ENCODE results near the gene TNFRSF6B.

TNFRSF6B gene

GRCh38 chr20:63691711-63692435 lies 4.6 kb upstream of the TNFRSF6B start:
- peak overlapping the region; percentile 42 for H3K27ac ChIP-seq
- TF ChIP-seq, protein P1, sequence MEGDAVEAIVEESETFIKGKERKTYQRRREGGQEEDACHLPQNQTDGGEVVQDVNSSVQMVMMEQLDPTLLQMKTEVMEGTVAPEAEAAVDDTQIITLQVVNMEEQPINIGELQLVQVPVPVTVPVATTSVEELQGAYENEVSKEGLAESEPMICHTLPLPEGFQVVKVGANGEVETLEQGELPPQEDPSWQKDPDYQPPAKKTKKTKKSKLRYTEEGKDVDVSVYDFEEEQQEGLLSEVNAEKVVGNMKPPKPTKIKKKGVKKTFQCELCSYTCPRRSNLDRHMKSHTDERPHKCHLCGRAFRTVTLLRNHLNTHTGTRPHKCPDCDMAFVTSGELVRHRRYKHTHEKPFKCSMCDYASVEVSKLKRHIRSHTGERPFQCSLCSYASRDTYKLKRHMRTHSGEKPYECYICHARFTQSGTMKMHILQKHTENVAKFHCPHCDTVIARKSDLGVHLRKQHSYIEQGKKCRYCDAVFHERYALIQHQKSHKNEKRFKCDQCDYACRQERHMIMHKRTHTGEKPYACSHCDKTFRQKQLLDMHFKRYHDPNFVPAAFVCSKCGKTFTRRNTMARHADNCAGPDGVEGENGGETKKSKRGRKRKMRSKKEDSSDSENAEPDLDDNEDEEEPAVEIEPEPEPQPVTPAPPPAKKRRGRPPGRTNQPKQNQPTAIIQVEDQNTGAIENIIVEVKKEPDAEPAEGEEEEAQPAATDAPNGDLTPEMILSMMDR (IDR thresholded peaks at IDR 0.05): no peak
- no peak for TF ChIP-seq ZFX (IDR thresholded peaks at IDR 0.05; ENCODE audit: borderline replicate concordance)

- no peak for TF ChIP-seq ZFX (IDR thresholded peaks at IDR 0.05; ENCODE audit: borderline replicate concordance)
- TF ChIP-seq, protein P1 (IDR thresholded peaks at IDR 0.05): no peak
- H3K27ac ChIP-seq: peak overlapping the region; percentile 42
Measured at GRCh38 chr20:63692436-63693082, 3.9 kb upstream of the TNFRSF6B start.

- H3K27ac ChIP-seq: peak overlapping the region; percentile 42; the same call in 1 of the 2 replicates
- TF ChIP-seq, protein P1 (IDR thresholded peaks at IDR 0.05): no peak
- no peak for TF ChIP-seq ZFX (IDR thresholded peaks at IDR 0.05; ENCODE audit: borderline replicate concordance)
Measured at GRCh38 chr20:63693083-63693732, 3.2 kb upstream of the TNFRSF6B start.

DNA sequence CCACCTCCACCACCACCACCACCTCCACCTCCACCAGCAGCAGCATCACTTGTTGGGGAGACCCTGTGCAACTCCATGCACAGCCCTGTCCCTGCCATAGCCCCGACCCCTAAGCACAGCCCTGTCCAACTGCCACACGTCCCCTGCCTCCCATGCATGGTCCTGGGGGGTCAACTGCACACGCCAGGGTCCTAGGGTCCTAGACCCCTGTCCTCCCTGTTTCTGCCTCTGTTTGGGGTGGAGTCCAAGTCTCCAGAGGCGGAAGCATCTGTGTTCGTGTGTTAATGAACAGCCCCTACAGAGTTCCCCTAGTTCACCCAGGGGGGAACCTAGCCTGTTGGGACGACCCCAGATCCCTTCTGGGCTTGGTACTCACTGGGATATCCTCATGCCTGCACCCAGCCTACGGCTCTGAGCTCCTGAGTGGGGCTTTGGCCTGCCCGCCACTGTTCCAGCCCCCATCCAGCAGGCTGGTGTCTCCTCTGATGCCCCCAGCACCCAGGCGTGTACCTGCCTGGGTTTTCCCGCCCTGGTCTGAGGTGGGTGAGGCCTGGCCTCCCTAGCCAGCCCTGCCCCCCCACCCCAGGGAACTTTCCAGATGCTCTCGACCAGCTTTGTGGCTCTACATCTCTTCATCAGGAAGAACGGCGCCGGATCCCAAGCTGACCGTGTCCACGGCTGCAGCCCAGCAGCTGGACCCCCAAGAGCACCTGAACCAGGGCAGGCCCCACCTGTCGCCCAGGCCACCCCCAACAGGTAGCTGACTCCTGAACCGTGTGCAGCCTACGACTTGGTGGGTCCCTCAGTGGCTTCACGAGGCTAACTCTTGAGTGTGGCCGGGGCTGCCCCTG lies 2.5 kb upstream of the TNFRSF6B start:
- no peak overlapping the region; the same call in 1 of the 2 replicates for H3K27ac ChIP-seq
- TF ChIP-seq, protein P1 (IDR thresholded peaks at IDR 0.05): no peak
- no peak for TF ChIP-seq ZFX (IDR thresholded peaks at IDR 0.05; ENCODE audit: borderline replicate concordance)

DNA sequence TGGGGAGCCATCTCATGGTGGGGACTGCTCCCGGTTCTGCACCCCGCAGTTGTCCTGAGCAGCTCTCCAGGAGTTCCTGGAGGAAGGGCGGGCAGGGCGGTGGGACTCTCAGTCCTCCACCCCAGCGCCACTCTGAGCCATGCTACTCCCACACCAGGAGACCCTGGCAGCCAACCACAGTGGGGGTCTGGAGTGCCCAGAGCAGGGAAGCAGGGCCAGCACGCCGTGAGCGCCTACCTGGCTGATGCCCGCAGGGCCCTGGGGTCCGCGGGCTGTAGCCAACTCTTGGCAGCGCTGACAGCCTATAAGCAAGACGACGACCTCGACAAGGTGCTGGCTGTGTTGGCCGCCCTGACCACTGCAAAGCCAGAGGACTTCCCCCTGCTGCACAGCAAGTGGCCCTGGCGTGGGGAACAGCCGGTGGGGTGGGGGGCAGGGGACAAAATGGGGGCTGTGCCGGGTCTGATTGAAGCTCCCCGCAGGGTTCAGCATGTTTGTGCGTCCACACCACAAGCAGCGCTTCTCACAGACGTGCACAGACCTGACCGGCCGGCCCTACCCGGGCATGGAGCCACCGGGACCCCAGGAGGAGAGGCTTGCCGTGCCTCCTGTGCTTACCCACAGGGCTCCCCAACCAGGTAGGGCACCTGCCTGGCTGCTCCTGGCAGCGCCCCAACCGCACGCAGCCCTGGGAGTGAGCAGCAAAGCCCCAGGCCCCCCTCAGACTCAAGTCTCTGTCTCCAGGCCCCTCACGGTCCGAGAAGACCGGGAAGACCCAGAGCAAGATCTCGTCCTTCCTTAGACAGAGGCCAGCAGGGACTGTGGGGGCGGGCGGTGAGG lies 1.6 kb upstream of the TNFRSF6B start:
- TF ChIP-seq, protein P1 (IDR thresholded peaks at IDR 0.05): no peak
- no peak for TF ChIP-seq ZFX (IDR thresholded peaks at IDR 0.05; ENCODE audit: borderline replicate concordance)
- H3K27ac ChIP-seq: peak overlapping the region; percentile 32; the same call in 1 of the 2 replicates

All from 22Rv1 (cell line).